Mesangial cell (primary cell): ENCODE measurements around the gene SPACDR. TPM values are rescaled to one million over a fixed set of nuclear protein-coding genes. Genes with fewer than 3 reads are reported as not detected.

Experiments used
- total RNA-seq: library from RNA; depleted of rRNA; stranded (reverse); fragments of >200 nt; gene quantifications from 2 replicates; pipeline ENCODE4 v1.2.3, GENCODE V29; 2015

The SPACDR gene
- total RNA-seq, result 0.89 TPM in 1 of 2 replicates, not detected in the other

DNA sequence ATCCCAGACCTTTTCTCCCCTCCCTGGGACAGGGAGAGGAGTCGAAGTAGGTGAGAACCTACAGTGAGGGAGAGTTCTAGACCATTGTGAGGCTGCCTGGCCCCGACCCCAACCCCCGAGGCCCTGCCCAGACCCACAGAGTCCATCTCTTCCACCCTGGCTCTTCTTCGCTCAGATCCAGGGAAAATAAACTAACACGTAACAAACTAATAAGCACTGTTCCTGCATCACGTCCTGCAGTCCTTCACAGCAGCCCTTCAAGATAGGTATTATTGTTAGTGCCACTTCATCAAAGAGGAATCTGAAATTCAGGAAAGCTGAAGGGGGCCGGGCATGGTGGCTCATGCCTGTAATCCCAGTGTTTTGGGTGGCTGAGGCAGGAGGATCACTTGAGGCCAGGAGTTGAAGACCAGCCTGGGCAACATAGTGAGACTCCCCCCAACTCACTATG is at the start of gene SPACDR:
TSS of gene SPACDR (minus strand) at position 51 of the 451 bp plus-strand sequence. CDS start 235 bp downstream, outside the sequence.

DNA sequence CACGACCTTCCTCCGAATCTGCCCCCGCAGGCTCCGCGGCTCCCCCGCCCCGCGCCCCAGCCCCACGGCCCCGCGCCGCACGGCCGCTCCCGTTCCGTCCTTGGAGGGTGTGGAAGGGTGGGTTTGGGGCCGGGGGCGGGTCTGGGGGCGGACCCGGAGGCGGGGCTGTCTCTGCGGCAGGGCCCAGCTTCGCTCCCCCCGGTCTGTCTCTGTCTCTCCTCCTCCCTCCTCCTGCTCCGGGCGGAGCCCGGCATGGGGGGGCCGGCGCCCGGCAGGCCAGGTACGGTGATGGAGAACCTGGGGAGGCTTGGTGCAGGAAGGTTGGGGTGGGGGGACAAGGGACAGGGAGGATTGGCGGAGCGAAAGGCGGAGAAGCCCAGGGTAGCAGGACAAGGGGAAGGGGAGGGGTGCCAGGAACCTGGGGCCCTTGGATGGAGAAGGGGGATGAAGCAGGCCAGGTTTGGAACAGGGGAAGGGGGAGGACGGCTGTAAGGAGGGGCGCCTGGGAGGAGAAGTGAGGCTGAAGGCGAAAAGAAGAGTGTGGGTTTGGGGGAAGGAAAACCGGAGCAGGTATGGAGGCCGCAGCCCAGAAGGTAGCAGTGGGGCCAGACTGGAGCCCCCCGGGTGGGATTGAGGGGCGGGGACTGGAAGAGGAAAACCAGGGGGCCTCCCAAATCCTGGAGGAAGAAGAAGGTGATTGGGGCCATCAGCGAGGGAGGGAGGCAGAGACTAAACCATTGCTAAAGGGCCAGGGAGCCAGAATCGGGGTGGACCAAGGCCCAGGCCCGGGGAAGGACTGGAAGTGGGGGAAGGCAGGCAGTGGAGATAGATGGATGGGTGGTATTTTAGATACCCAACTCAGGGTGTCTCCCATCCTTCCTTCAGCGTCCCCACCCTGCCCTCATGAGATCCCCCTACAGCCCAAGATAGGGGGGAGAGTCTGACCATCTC is 19.9 kb upstream of the SPACDR start, which contains the start of gene NYAP1:
TSS of gene NYAP1 (plus strand) at position 206 of the 951 bp plus-strand sequence. CDS start 1,385 bp downstream, outside the sequence.

GRCh38 chr7:100478958-100479660 is 15.0 kb upstream of the SPACDR start, which contains the start of gene TSC22D4:
Gene TSC22D4 (minus strand): TSS chr7:100479214. CDS start chr7:100478038, 1,176 bp downstream.

GRCh38 chr7:100429637-100430492 is 34.2 kb downstream of the SPACDR start, which contains the start of gene MEPCE:
Gene MEPCE (plus strand): TSS chr7:100429831. CDS start chr7:100430019, 188 bp downstream.

DNA sequence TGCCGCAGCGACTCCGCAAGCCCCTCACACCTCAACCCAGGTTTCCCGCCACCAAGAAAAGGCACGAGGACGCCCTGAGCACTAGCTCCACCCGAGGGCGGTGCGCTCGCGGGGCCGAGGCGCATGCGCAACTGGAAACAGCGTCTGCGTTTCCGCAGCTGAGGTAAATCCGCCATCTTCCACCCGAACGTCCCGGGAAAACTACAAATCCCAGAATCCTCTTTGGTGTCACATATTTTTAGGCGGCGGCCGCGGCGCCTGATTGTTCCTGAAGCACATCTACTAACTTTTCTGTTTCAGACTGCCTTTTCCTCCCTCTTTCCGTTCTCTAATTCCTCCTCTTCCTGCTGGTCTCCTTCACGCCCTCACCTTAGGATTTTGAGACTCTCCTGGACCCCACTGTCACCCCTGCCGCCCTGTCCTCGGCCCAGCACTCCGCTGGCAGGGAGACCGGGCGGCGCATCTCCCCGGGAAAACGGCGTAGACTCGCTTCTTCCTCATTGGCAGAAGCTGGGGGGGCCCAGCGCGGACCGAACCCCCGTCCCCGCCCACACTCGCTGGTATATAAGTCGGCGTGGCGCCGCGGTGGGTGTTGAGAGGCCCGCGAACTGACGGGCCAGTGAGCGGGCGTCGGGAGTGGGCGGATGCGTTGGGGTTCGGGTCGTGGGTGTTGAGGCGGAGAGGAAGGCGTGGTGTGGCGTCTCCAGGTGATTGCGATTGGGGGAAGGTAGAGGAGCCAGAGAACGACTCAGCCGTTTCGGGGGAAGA is 35.7 kb downstream of the SPACDR start, which contains the start of gene ZCWPW1:
TSS of gene ZCWPW1 (minus strand) at position 505 of the 768 bp plus-strand sequence. CDS start 8,054 bp downstream, outside the sequence.

Other genes starting within 250 kb of the SPACDR start
- gene PVRIG, start 244.3 kb downstream of the SPACDR start, total RNA-seq, result not detected in 2 replicates
- gene SPDYE3, start 156.6 kb downstream of the SPACDR start, total RNA-seq, result not detected in 2 replicates
- 10.6 and 12.5 TPM in 2 replicates for gene PILRB, start 106.1 kb downstream of the SPACDR start, total RNA-seq
- gene PILRA, start 90.8 kb downstream of the SPACDR start, total RNA-seq, result not detected in 2 replicates
- gene ZCWPW1, start 35.6 kb downstream of the SPACDR start, total RNA-seq, result 0.25 and 0.81 TPM in 2 replicates
- gene MEPCE, start 34.4 kb downstream of the SPACDR start, total RNA-seq, result 26.4 and 30.4 TPM in 2 replicates
- gene PPP1R35, start 27.8 kb downstream of the SPACDR start, total RNA-seq, result 40.4 and 54.1 TPM in 2 replicates
- 48.2 and 60.7 TPM in 2 replicates for gene TSC22D4, start 15.0 kb upstream of the SPACDR start, total RNA-seq
- gene NYAP1, start 19.7 kb upstream of the SPACDR start, total RNA-seq, result 0.16 and 4.2 TPM in 2 replicates
- gene AGFG2, start 74.9 kb upstream of the SPACDR start, total RNA-seq, result 11.8 and 20.7 TPM in 2 replicates
- 0.51 and 2.8 TPM in 2 replicates for gene SAP25, start 109.6 kb upstream of the SPACDR start, total RNA-seq
- 30.1 and 33.6 TPM in 2 replicates for gene LRCH4, start 121.9 kb upstream of the SPACDR start, total RNA-seq
- 0.33 and 0.89 TPM in 2 replicates for gene FBXO24, start 122.1 kb upstream of the SPACDR start, total RNA-seq
- gene PCOLCE, start 138.1 kb upstream of the SPACDR start, total RNA-seq, result 15.8 and 58.8 TPM in 2 replicates
- gene MOSPD3, start 148.3 kb upstream of the SPACDR start, total RNA-seq, result 21.5 and 42.8 TPM in 2 replicates
- 0.33 and 0.63 TPM in 2 replicates for gene TFR2, start 177.3 kb upstream of the SPACDR start, total RNA-seq
- gene ACTL6B, start 192.2 kb upstream of the SPACDR start, total RNA-seq, result not detected in 2 replicates
- gene GNB2, start 209.5 kb upstream of the SPACDR start, total RNA-seq, result 378 and 380 TPM in 2 replicates
- gene GIGYF1, start 230.0 kb upstream of the SPACDR start, total RNA-seq, result 9.0 and 15.1 TPM in 2 replicates
- gene POP7, start 241.9 kb upstream of the SPACDR start, total RNA-seq, result 44.2 and 109 TPM in 2 replicates